ENCODE data around the gene OTOG.

The OTOG gene

DNA sequence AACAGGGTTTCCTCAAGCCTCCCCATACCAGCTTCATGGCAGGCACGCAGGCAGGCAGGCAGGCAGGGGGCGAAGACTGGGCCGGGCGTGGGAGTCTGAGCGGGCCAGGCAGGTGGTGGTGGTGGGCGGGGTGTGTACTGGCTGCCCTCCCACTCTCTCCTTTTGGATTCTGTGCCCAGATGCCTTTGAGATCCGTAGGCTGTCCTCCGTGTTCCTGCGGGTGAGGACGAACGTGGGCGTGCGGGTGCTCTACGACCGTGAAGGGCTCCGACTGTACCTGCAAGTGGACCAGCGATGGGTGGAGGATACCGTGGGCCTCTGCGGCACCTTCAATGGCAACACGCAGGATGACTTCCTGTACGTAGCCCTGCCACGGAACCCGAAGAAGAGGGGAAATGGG, 23.0 kb downstream of the OTOG start:
- Histone ChIP-seq H3K36me3 (ENCODE audit: control insufficient read depth, insufficient read depth, low read length) (no peaks in the 10 kb centered on the region), H3K9me3 (ENCODE audit: control insufficient read depth, insufficient read depth, low read length) (no peaks in the 10 kb centered on the region), H3K4me1 (ENCODE audit: control insufficient read depth, insufficient read depth, low read length) (no peaks in the 10 kb centered on the region), H3K4me3 (ENCODE audit: low read depth, low read length) (no peak overlapping the region), H3K27me3 (ENCODE audit: control insufficient read depth, insufficient read depth, low read length) (no peaks in the 10 kb centered on the region), H3K9ac (ENCODE audit: low read depth, low read length) (no peak overlapping the region)

DNA sequence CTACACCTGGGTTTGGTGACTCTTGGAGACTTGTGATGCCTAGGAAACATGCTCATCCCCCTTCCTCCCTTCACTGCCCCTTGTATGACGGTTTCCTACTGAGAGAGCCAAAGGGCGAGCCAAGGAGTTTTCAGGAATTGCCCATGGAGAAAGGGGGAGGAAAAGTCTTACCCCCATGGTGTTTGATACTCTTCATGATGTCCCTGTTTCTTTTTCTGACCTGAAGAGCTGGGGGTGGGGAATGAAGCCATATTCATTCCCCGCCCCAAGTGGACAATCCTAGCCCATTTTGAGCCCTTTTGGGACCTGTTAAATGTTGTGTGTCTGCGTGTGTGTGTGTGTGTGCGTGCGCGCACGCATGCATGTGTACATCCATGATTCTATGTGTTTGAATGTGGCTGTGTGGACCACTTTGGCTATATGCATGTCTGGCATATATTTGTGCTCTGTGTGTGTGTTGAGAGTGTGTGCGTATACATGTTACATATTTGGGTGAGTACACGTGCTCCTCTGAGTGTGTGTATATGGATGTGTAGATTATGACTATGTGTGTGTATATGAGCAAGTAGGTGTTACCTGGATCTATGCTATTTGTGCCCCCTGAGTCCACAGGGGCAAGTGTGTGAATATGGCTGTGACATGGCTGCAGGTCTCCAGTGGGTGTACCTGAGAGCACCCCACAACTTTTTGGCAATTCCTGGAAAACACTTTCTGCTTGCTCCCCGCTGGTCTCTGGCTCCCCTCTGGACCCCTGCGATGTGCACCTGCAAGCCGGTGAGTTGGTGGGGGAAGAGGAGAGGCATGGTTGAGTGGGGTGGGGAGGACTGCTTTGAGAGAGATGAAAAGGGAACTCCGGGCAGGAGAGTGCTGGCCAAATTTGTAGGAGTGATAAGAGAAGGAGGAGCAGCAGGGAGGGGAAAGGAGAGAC, 24.6 kb downstream of the OTOG start:
- H3K36me3 ChIP-seq (ENCODE audit: control insufficient read depth, insufficient read depth, low read length) = no peaks in the 10 kb centered on the region
- H3K9ac ChIP-seq (ENCODE audit: low read depth, low read length) = no peak overlapping the region
- H3K9me3 ChIP-seq (ENCODE audit: control insufficient read depth, insufficient read depth, low read length) = no peaks in the 10 kb centered on the region
- H3K27me3 ChIP-seq (ENCODE audit: control insufficient read depth, insufficient read depth, low read length) = no peaks in the 10 kb centered on the region
- H3K4me3 ChIP-seq (ENCODE audit: low read depth, low read length) = no peak overlapping the region
- H3K4me1 ChIP-seq (ENCODE audit: control insufficient read depth, insufficient read depth, low read length) = peaks cover 4% of the 10 kb centered on the region

DNA sequence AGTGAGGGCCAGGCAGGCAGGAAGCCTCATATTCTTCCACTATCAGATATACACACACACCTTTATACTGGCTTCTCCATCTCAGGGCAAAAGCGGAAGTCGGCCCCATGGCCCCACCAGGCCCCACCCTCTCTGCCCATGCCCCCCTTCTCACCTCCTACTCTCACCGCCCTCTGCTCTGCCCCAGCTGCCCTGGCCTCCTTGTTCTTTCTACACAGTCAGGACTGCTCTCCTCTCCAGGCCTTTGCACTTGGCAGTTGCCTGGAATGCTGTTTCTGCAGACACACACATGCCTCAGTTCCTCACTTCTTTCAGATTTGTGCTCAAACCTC, 25.3 kb downstream of the OTOG start:
- no peaks in the 10 kb centered on the region for H3K9me3 ChIP-seq (ENCODE audit: control insufficient read depth, insufficient read depth, low read length)
- H3K4me1 ChIP-seq (ENCODE audit: control insufficient read depth, insufficient read depth, low read length) = peaks cover 4% of the 10 kb centered on the region

DNA sequence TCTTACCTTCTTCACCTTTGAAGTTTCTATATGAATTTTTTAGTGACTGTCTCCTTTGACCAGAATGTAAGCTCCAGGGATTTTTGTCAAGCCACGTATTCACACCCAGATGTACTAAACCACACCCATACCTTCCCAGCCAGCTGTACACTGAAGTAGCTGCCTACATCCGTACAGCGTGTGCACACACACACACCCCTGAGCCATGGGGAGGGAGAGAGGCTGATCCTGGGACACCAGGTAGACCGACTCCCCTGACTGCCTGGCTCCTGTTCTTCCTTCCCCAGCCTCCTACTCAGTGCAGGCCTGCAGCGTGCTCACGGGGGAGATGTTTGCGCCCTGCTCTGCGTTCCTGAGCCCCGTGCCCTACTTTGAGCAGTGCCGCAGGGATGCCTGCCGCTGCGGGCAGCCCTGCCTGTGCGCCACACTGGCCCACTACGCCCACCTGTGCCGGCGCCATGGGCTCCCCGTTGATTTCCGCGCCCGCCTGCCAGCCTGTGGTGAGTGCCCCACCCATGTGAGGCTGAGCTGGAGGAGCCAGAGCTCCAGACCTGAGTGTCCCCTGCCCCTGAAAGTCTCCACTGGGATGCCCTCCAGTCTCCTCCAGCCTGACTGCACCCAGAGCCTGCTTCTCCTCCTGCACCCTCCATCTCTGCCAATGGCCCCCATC, 25.9 kb downstream of the OTOG start:
- Histone ChIP-seq H3K27me3 (ENCODE audit: control insufficient read depth, insufficient read depth, low read length) (no peaks in the 10 kb centered on the region), H3K4me1 (ENCODE audit: control insufficient read depth, insufficient read depth, low read length) (peaks cover 4% of the 10 kb centered on the region), H3K4me3 (ENCODE audit: low read depth, low read length) (no peak overlapping the region), H3K9me3 (ENCODE audit: control insufficient read depth, insufficient read depth, low read length) (no peaks in the 10 kb centered on the region), H3K36me3 (ENCODE audit: control insufficient read depth, insufficient read depth, low read length) (no peaks in the 10 kb centered on the region), H3K9ac (ENCODE audit: low read depth, low read length) (no peak overlapping the region)

More for the DNA sequence above, 25.3 kb downstream of the OTOG start:
- H3K27me3 ChIP-seq (ENCODE audit: control insufficient read depth, insufficient read depth, low read length) = no peaks in the 10 kb centered on the region
- H3K9ac ChIP-seq (ENCODE audit: low read depth, low read length) = no peak overlapping the region
- H3K36me3 ChIP-seq (ENCODE audit: control insufficient read depth, insufficient read depth, low read length) = no peaks in the 10 kb centered on the region
- no peak overlapping the region for H3K4me3 ChIP-seq (ENCODE audit: low read depth, low read length)

DNA sequence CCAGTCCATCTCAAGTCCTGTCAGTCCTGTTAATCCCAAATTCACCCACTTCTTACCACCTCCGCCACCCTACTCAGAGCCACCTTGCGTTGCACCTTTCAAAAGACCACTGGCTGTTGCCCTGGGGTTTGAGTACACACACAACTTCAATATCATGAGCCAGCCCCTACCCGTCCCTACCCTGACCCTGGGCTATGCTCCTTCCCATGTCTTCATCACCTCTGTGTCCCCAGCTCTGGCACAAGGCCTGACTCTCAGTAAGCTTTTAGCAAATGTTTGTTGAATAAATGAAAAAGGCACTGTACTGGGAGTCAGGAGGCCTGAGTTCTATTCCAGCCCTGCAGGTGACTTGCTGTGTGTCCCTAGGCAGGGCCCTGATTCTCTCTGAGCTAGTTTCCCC, 26.5 kb downstream of the OTOG start:
- no peaks in the 10 kb centered on the region for H3K27me3 ChIP-seq (ENCODE audit: control insufficient read depth, insufficient read depth, low read length)
- H3K9me3 ChIP-seq (ENCODE audit: control insufficient read depth, insufficient read depth, low read length) = no peaks in the 10 kb centered on the region

DNA sequence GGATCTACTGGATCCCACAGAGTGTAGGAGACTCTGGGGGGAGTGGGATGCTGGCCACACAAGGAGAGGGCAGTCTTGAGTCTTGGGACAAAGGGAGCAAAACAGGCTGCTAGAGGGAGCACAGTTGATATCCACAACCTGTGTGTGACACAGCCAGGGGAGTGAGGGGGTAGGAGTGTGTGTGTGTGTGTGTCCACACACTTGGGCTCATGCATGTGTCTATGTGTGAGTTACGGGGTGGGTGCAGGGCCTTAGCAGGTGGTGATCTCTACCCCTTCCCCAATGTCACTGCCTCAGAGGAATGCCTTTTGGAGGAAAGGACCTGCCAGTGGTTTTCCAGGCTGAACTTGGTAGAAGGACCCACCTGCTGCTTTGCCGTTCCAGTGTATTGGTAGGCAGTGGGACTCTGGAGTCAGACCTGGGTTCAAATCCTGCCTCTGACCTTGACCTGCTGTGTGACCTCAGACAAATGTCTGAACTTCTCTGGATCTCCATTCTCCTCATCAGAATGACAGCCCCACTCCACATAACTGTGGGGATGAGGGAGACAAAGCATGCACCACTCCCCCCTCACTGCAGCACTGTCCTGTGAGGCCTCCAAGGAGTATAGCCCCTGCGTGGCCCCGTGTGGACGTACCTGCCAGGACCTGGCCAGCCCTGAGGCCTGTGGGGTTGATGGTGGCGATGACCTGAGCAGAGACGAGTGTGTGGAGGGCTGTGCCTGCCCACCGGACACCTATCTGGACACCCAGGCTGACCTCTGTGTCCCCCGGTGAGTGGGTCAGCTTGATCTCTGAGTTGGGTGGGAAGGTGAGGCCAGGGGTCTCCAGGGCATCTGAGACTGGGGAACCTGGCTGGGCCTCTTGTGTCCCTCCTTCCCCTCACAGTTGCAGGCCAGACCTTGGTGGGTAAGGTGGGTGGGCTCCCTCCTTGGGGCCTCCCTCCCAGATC, 27.4 kb downstream of the OTOG start:
- Histone ChIP-seq H3K4me3 (ENCODE audit: low read depth, low read length) (no peak overlapping the region), H3K9me3 (ENCODE audit: control insufficient read depth, insufficient read depth, low read length) (no peaks in the 10 kb centered on the region), H3K4me1 (ENCODE audit: control insufficient read depth, insufficient read depth, low read length) (peaks cover 4% of the 10 kb centered on the region), H3K36me3 (ENCODE audit: control insufficient read depth, insufficient read depth, low read length) (no peaks in the 10 kb centered on the region), H3K9ac (ENCODE audit: low read depth, low read length) (no peak overlapping the region), H3K27me3 (ENCODE audit: control insufficient read depth, insufficient read depth, low read length) (no peaks in the 10 kb centered on the region)

More for the DNA sequence above, 26.5 kb downstream of the OTOG start:
- H3K4me1 ChIP-seq (ENCODE audit: control insufficient read depth, insufficient read depth, low read length) = peaks cover 4% of the 10 kb centered on the region
- no peak overlapping the region for H3K9ac ChIP-seq (ENCODE audit: low read depth, low read length)
- H3K36me3 ChIP-seq (ENCODE audit: control insufficient read depth, insufficient read depth, low read length) = no peaks in the 10 kb centered on the region
- no peak overlapping the region for H3K4me3 ChIP-seq (ENCODE audit: low read depth, low read length)

DNA sequence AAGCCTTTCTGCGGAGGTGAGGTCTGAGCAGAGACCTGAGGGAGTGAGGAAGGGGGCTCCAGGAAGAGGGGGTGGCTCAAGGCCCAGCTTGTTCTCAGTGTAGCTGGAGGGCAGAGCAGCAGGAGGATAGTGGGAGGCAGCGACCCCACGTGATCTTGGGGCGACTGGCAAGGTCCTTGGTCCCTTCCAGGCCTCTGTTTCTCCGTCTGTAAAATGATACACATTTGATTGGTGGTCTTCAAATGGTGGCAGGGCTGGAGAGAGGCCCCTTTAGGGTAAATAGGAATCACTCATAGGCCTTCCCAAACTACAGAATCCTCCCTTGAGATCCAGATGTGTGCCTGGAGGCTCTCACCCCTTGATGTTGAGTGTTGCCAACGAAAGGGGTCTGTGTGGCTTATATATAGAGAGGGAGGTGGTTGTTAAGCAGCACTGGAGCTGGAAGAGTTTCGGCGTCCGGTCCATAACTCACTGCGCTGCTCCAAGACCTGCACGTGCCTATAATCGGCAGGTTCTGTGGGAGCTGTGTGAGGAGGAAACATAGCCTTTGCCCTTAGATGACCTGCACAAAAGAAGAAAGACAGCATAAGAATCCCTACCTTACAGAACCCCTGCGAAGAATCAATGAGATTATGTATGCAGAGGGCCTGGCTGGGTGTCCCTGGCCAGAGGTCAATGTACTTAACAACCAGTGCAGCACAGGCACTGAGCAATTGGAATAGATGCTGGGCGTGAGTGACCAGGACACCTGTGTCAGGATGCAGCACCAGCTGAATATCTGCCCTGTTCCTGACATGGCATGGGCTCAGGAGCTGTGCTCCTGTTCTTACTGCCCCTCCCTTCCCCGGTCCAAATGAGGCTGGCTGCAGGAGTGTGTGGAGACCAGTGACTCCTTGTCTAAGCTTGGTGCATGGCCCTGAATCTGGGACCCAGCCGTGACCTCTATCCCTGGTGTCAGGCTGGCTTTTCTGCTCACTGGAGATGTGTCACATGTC, 28.7 kb downstream of the OTOG start:
- Histone ChIP-seq H3K4me1 (ENCODE audit: control insufficient read depth, insufficient read depth, low read length) (peaks cover 8% of the 10 kb centered on the region), H3K9ac (ENCODE audit: low read depth, low read length) (no peak overlapping the region), H3K9me3 (ENCODE audit: control insufficient read depth, insufficient read depth, low read length) (no peaks in the 10 kb centered on the region), H3K36me3 (ENCODE audit: control insufficient read depth, insufficient read depth, low read length) (no peaks in the 10 kb centered on the region), H3K4me3 (ENCODE audit: low read depth, low read length) (no peak overlapping the region), H3K27me3 (ENCODE audit: control insufficient read depth, insufficient read depth, low read length) (no peaks in the 10 kb centered on the region)

DNA sequence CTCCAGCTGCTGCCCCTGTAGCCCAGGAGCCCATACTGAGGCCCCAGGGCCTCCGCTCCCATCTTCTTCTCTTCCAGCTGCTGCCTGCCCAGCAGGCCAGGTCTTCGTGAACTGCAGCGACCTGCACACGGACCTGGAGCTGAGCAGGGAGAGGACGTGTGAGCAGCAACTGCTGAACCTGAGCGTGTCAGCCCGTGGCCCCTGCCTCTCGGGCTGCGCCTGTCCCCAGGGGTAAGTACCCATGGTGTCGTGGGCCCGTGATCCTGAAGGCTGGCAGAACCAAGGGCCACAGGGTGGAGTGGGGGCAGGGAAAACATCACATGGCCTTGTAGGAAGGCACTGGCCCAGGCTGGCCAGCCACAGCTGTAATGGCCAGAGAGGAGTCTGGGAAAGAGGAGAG, 31.2 kb downstream of the OTOG start:
- Histone ChIP-seq H3K9me3 (ENCODE audit: control insufficient read depth, insufficient read depth, low read length) (no peaks in the 10 kb centered on the region), H3K27me3 (ENCODE audit: control insufficient read depth, insufficient read depth, low read length) (no peaks in the 10 kb centered on the region), H3K36me3 (ENCODE audit: control insufficient read depth, insufficient read depth, low read length) (no peaks in the 10 kb centered on the region), H3K4me1 (ENCODE audit: control insufficient read depth, insufficient read depth, low read length) (peaks cover 9% of the 10 kb centered on the region), H3K4me3 (ENCODE audit: low read depth, low read length) (no peak overlapping the region), H3K9ac (ENCODE audit: low read depth, low read length) (no peak overlapping the region)

DNA sequence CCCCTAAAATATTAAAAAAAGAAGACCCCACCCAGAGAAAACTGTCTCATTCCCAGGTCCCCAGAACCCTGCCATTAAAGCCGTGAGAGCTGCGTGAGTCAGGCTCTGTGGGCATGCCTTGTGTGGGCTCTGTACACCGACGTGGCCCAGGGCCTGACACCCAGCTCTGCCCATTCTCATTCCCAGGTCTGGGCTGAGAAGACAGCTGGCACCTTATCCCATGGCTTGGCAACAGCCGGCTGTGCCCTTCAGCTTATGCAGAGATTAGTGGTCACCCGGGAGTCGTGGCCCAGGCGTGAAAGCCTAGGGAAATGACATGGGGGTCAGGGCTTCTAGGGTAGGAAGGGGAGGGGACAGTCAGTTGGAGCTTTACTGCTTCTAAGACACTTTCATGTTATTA, 31.9 kb downstream of the OTOG start:
- Histone ChIP-seq H3K9me3 (ENCODE audit: control insufficient read depth, insufficient read depth, low read length) (no peaks in the 10 kb centered on the region), H3K4me1 (ENCODE audit: control insufficient read depth, insufficient read depth, low read length) (peaks cover 9% of the 10 kb centered on the region), H3K4me3 (ENCODE audit: low read depth, low read length) (no peak overlapping the region), H3K36me3 (ENCODE audit: control insufficient read depth, insufficient read depth, low read length) (no peaks in the 10 kb centered on the region), H3K27me3 (ENCODE audit: control insufficient read depth, insufficient read depth, low read length) (no peaks in the 10 kb centered on the region), H3K9ac (ENCODE audit: low read depth, low read length) (no peak overlapping the region)

DNA sequence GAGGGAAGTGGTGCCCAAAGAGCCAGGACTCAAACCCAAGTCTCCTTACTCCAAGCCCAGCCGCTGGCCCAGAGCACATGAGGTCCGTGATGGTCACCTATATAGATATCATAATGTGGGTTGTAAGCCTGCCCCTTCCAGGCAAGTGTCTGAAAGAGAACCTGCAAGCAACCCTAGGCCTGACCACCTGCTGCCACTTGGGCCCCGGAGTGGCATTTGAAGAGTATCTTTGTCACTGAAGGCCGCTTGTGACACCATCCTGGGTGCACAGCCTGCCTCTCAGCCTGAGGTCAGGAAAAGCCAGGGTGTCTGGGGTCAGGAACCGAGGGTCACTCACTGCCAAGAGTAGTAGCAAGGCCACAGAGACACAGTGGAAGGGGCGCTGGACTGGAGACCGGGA, 32.4 kb downstream of the OTOG start:
- H3K9me3 ChIP-seq (ENCODE audit: control insufficient read depth, insufficient read depth, low read length) = no peaks in the 10 kb centered on the region
- H3K9ac ChIP-seq (ENCODE audit: low read depth, low read length) = no peak overlapping the region
- H3K4me3 ChIP-seq (ENCODE audit: low read depth, low read length) = no peak overlapping the region
- H3K36me3 ChIP-seq (ENCODE audit: control insufficient read depth, insufficient read depth, low read length) = no peaks in the 10 kb centered on the region
- no peaks in the 10 kb centered on the region for H3K27me3 ChIP-seq (ENCODE audit: control insufficient read depth, insufficient read depth, low read length)
- peaks cover 9% of the 10 kb centered on the region for H3K4me1 ChIP-seq (ENCODE audit: control insufficient read depth, insufficient read depth, low read length)

Data from iPS-15b (cell line).